ENCODE measurements around the gene OSGEP. TPM values are rescaled to one million over a fixed set of nuclear protein-coding genes. Genes with fewer than 3 reads are reported as not detected.

The OSGEP gene
- total RNA-seq, 4 donors from 2014 or later: 26.7 to 146 (median 64.7) TPM

DNA sequence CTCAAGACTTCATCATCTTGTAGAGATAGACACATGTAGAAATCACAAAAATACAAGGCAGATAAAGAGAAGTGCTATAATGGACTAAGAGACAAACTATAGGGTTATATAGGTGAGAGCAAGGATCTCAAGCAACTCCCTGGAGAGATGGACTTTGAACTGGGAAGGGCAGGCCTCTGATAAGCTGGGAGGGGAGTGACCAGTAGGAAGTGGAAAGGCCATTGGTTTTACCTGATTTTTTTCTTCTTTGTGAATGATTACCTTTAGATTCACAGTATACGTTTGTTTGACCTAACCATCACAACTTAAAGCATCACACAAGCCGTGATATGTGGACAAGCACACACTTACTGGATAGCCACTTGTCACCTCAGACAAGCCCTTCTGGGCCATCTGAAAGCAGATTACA, 36.1 kb downstream of the OSGEP start:
- peaks cover 0 to 64% (median 42%) of the 10 kb centered on the region in 4 donors for H3K4me1 ChIP-seq
- no peaks in the 10 kb centered on the region for H3K9me3 ChIP-seq
- DNase-seq: peak; percentile 69
- H3K27me3 ChIP-seq: no peaks in the 10 kb centered on the region
- peak overlapping the region; percentile 83 to 99 (median 89) for H3K27ac ChIP-seq
- no peaks in the 10 kb centered on the region for H3K36me3 ChIP-seq
- H3K4me3 ChIP-seq: no peak overlapping the region
- TF ChIP-seq POLR2A (IDR thresholded peaks at IDR 0.05) (peak; percentile 70), POLR2AphosphoS5 (IDR thresholded peaks at IDR 0.05) (peak; percentile 77 to 91 (median 83)), EP300 (IDR thresholded peaks at IDR 0.05; ENCODE audit: low read depth) (no peak)
- TF ChIP-seq, protein P1, sequence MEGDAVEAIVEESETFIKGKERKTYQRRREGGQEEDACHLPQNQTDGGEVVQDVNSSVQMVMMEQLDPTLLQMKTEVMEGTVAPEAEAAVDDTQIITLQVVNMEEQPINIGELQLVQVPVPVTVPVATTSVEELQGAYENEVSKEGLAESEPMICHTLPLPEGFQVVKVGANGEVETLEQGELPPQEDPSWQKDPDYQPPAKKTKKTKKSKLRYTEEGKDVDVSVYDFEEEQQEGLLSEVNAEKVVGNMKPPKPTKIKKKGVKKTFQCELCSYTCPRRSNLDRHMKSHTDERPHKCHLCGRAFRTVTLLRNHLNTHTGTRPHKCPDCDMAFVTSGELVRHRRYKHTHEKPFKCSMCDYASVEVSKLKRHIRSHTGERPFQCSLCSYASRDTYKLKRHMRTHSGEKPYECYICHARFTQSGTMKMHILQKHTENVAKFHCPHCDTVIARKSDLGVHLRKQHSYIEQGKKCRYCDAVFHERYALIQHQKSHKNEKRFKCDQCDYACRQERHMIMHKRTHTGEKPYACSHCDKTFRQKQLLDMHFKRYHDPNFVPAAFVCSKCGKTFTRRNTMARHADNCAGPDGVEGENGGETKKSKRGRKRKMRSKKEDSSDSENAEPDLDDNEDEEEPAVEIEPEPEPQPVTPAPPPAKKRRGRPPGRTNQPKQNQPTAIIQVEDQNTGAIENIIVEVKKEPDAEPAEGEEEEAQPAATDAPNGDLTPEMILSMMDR (IDR thresholded peaks at IDR 0.05): no peak
- in situ Hi-C loops (cut with MboI; ENCODE audit: low pct_ligation_motif_present in 1 of 4, low pct_unique_long_range_greater_than_20kb in 1 of 4, low sequenced_read_pairs in 3 of 4) (loop anchor here in 2 of 4 donors (10.0 to 25.0 kb wide), 2 partner anchors 46 to 194 kb away; partner anchors contain the start of genes PIP4P1 (in 1 of the 2) and PNP (in 1 of the 2)), intact Hi-C loops (cut with DNase I; ENCODE audit: low total_unique reads) (no loop called here)
- 58 to 80% methylated on average over 1 to 2 of the region's 2 CpGs for WGBS, 2 donors (ENCODE audit: low coverage in 1 of 2)

GRCh38 chr14:20417250-20418186, 37.1 kb downstream of the OSGEP start:
- WGBS, 2 donors (ENCODE audit: low coverage in 1 of 2): 47 to 57% methylated on average over 2 to 7 of the region's 7 CpGs
- Histone ChIP-seq H3K36me3 (no peaks in the 10 kb centered on the region), H3K27ac (peak overlapping the region; percentile 83 to 99 (median 89)), H3K9me3 (no peaks in the 10 kb centered on the region), H3K4me3 (no peak overlapping the region), H3K27me3 (no peaks in the 10 kb centered on the region), H3K4me1 (peaks cover 0 to 64% (median 43%) of the 10 kb centered on the region in 4 donors)
- DNase-seq: peak; percentile 22
- intact Hi-C loops (cut with DNase I; ENCODE audit: low total_unique reads) (no loop called here), in situ Hi-C loops (cut with MboI; ENCODE audit: low pct_ligation_motif_present in 1 of 4, low pct_unique_long_range_greater_than_20kb in 1 of 4, low sequenced_read_pairs in 3 of 4) (loop anchor here in 2 of 4 donors (10.0 to 25.0 kb wide), 2 partner anchors 47 to 195 kb away; partner anchors contain the start of genes PIP4P1 (in 1 of the 2) and PNP (in 1 of the 2))
- TF ChIP-seq POLR2AphosphoS5 (IDR thresholded peaks at IDR 0.05) (peak in 1 of 3 donors; percentile 12), EP300 (IDR thresholded peaks at IDR 0.05; ENCODE audit: low read depth) (no peak), POLR2A (IDR thresholded peaks at IDR 0.05) (no peak)

DNA sequence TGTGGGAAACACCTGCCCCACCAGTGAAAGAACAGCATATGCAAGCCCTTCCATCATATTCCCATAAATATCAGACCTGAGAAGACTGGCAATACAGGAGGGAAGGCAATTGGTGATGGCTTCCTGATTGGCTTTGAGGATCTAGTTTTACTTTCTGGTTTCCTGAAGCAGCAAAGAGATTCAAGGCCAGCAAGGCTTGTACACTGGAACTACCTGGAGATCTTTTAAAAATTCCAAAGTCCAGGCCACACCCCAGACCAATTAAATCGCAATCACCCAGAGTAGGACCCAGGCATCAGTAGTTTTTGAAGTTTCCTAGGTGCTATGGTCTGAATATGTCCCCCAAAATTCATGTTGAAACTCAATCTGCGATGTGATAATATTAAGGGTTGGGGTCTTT, 38.4 kb downstream of the OSGEP start:
- DNase-seq: peak; percentile 59
- H3K4me3 ChIP-seq: no peak overlapping the region
- WGBS, 2 donors (ENCODE audit: low coverage in 1 of 2): 86% methylated on average over 2 of the region's 2 CpGs; no CpG with 5 or more reads in 1 of the 2 donors
- H3K4me1 ChIP-seq: peaks cover 4 to 71% (median 51%) of the 10 kb centered on the region in 4 donors
- H3K27me3 ChIP-seq: no peaks in the 10 kb centered on the region
- no peaks in the 10 kb centered on the region for H3K36me3 ChIP-seq
- intact Hi-C loops (cut with DNase I; ENCODE audit: low total_unique reads) (no loop called here), in situ Hi-C loops (cut with MboI; ENCODE audit: low pct_ligation_motif_present in 1 of 4, low pct_unique_long_range_greater_than_20kb in 1 of 4, low sequenced_read_pairs in 3 of 4) (loop anchor here in 2 of 4 donors (10.0 to 25.0 kb wide), 2 partner anchors 49 to 196 kb away; partner anchors contain the start of genes PIP4P1 (in 1 of the 2) and PNP (in 1 of the 2))
- TF ChIP-seq POLR2A (IDR thresholded peaks at IDR 0.05) (peak; percentile 20), POLR2AphosphoS5 (IDR thresholded peaks at IDR 0.05) (peak in 2 of 3 donors; percentile 30 to 67), EP300 (IDR thresholded peaks at IDR 0.05; ENCODE audit: low read depth) (no peak)
- TF ChIP-seq, protein P1 (IDR thresholded peaks at IDR 0.05): no peak
- no peaks in the 10 kb centered on the region for H3K9me3 ChIP-seq
- H3K27ac ChIP-seq: peak overlapping the region; percentile 83 to 99 (median 89)

DNA sequence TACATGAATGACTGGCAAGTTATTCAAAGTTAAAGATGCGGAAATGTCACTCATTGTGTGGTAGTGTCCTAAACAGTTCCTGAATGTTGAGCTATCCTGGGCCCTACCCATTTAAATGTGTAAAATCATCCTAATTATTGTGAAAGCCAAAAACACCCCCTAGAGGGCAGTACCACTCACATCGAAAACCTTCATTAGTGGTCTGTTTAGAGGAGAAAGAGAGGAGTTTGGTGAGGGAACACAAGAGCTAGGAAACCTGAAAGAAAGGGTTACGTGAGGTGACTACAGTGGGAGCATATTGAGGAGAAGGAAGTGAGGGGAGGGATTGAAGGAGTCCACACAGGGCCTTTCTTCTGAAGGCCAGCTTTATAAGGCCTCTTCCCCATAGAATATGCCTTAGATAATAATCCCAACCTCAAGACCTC, 38.8 kb downstream of the OSGEP start:
- Histone ChIP-seq H3K27ac (peak overlapping the region; percentile 83 to 99 (median 89)), H3K36me3 (no peaks in the 10 kb centered on the region), H3K9me3 (no peaks in the 10 kb centered on the region), H3K27me3 (no peaks in the 10 kb centered on the region), H3K4me3 (no peak overlapping the region), H3K4me1 (peaks cover 4 to 70% (median 50%) of the 10 kb centered on the region in 4 donors)
- in situ Hi-C loops (cut with MboI; ENCODE audit: low pct_ligation_motif_present in 1 of 4, low pct_unique_long_range_greater_than_20kb in 1 of 4, low sequenced_read_pairs in 3 of 4): loop anchor here in 2 of 4 donors (10.0 to 25.0 kb wide), 2 partner anchors 49 to 197 kb away; partner anchors contain the start of genes PIP4P1 (in 1 of the 2) and PNP (in 1 of the 2)
- intact Hi-C loops (cut with DNase I; ENCODE audit: low total_unique reads): no loop called here
- peak; percentile 34 for DNase-seq
- WGBS, 2 donors (ENCODE audit: low coverage in 1 of 2): 27 to 45% methylated on average over 3 of the region's 3 CpGs
- TF ChIP-seq EP300 (IDR thresholded peaks at IDR 0.05; ENCODE audit: low read depth) (no peak), POLR2AphosphoS5 (IDR thresholded peaks at IDR 0.05) (no peak)
- TF ChIP-seq, protein P1 (IDR thresholded peaks at IDR 0.05): peak; percentile 58 to 78 (median 61)
